ENCODE data around the gene GAS2L1.

Gene GAS2L1

GRCh38 chr22:29292379-29292778 is 14.1 kb upstream of the GAS2L1 start:
- no peak for ATAC-seq
- TF ChIP-seq ZNF565 (CRISPR knock-in tag; conservative IDR thresholded peaks at IDR 0.05; ENCODE audit: low read depth) (no peak), SNAI2 (CRISPR knock-in tag; IDR thresholded peaks at IDR 0.05) (no peak), OSR1 (CRISPR knock-in tag; IDR thresholded peaks at IDR 0.05) (no peak), TOX (CRISPR knock-in tag; IDR thresholded peaks at IDR 0.05; ENCODE audit: borderline replicate concordance) (no peak)

- TF ChIP-seq TSHZ2 (CRISPR knock-in tag; IDR thresholded peaks at IDR 0.05) (no peak), ZFP30 (CRISPR knock-in tag; IDR thresholded peaks at IDR 0.05) (no peak), ZNF70 (CRISPR knock-in tag; IDR thresholded peaks at IDR 0.05) (no peak), ZNF8 (CRISPR knock-in tag; IDR thresholded peaks at IDR 0.05) (no peak), ZNF565 (CRISPR knock-in tag; conservative IDR thresholded peaks at IDR 0.05; ENCODE audit: low read depth) (no peak), RARB (CRISPR knock-in tag; IDR thresholded peaks at IDR 0.05) (no peak), ZFP3 (CRISPR knock-in tag; IDR thresholded peaks at IDR 0.05) (no peak), SNAI2 (CRISPR knock-in tag; IDR thresholded peaks at IDR 0.05) (no peak), BACH2 (CRISPR knock-in tag; IDR thresholded peaks at IDR 0.05; ENCODE audit: borderline replicate concordance) (no peak), PPARA (CRISPR knock-in tag; IDR thresholded peaks at IDR 0.05; ENCODE audit: borderline replicate concordance) (no peak), PATZ1 (CRISPR knock-in tag; IDR thresholded peaks at IDR 0.05; ENCODE audit: borderline replicate concordance) (no peak), ZC3H10 (CRISPR knock-in tag; IDR thresholded peaks at IDR 0.05) (no peak), ESRRG (CRISPR knock-in tag; IDR thresholded peaks at IDR 0.05) (no peak), OSR1 (CRISPR knock-in tag; IDR thresholded peaks at IDR 0.05) (no peak), ARNTL (CRISPR knock-in tag; IDR thresholded peaks at IDR 0.05; ENCODE audit: borderline replicate concordance, low read depth) (no peak)
- ATAC-seq, result no peak
Observed at GRCh38 chr22:29298641-29299040, 7.8 kb upstream of the GAS2L1 start.

- TF ChIP-seq ARNTL (CRISPR knock-in tag; IDR thresholded peaks at IDR 0.05; ENCODE audit: borderline replicate concordance, low read depth) (no peak), TSHZ2 (CRISPR knock-in tag; IDR thresholded peaks at IDR 0.05) (no peak), TCF4 (CRISPR knock-in tag; IDR thresholded peaks at IDR 0.05; ENCODE audit: borderline replicate concordance) (no peak), ZNF70 (CRISPR knock-in tag; IDR thresholded peaks at IDR 0.05) (no peak), ZFP30 (CRISPR knock-in tag; IDR thresholded peaks at IDR 0.05) (no peak)
- ATAC-seq, result no peak
Observed at GRCh38 chr22:29299136-29299900, 7.1 kb upstream of the GAS2L1 start.

- ATAC-seq, result no peak
- TF ChIP-seq CSRNP3 (CRISPR knock-in tag; IDR thresholded peaks at IDR 0.05) (no peak), GLIS3 (CRISPR knock-in tag; IDR thresholded peaks at IDR 0.05) (no peak), PPARA (CRISPR knock-in tag; IDR thresholded peaks at IDR 0.05; ENCODE audit: borderline replicate concordance) (no peak), BACH2 (CRISPR knock-in tag; IDR thresholded peaks at IDR 0.05; ENCODE audit: borderline replicate concordance) (no peak), ZC3H10 (CRISPR knock-in tag; IDR thresholded peaks at IDR 0.05) (no peak), RARB (CRISPR knock-in tag; IDR thresholded peaks at IDR 0.05) (no peak), ZFP30 (CRISPR knock-in tag; IDR thresholded peaks at IDR 0.05) (no peak), TOX (CRISPR knock-in tag; IDR thresholded peaks at IDR 0.05; ENCODE audit: borderline replicate concordance) (no peak), ZNF565 (CRISPR knock-in tag; conservative IDR thresholded peaks at IDR 0.05; ENCODE audit: low read depth) (no peak), TCF4 (CRISPR knock-in tag; IDR thresholded peaks at IDR 0.05; ENCODE audit: borderline replicate concordance) (no peak), ZFP3 (CRISPR knock-in tag; IDR thresholded peaks at IDR 0.05) (no peak), CREB5 (CRISPR knock-in tag; IDR thresholded peaks at IDR 0.05; ENCODE audit: low read depth) (no peak)
Observed at GRCh38 chr22:29300467-29300806, 6.0 kb upstream of the GAS2L1 start.
